HCT116 (cell line): ENCODE data around the gene TRAPPC12. TPM values are rescaled to one million over a fixed set of nuclear protein-coding genes. Genes with fewer than 3 reads are reported as not detected.
"Not testable (repeated sequence)": the region's sequence is repeated elsewhere in the genome, so short reads cannot be mapped to it uniquely, and the experiment has no call there.

Experiments
- ATAC-seq: fragments of 200-7000 bp; cut with Tn5 transposase; 2 replicates; pipeline ENCODE4 v1.9.1; 2020; ENCODE audit warnings: mild to moderate bottlenecking, moderate library complexity
- BruUV-seq: library from RNA; stranded (reverse); fragments of 400-500 nt; replicated peaks from 2 replicates; lab custom pipeline; 2021; lab: Mats Ljungman, UMichigan
- CTCF ChIA-PET: fragments of 300-600 bp; sonication (Branson Sonifier 250); formaldehyde crosslinking; loops from one replicate; lab custom pipeline; 2021; ENCODE audit warnings: antibody characterized with exemption; lab: Charles Lee
- POLR2A ChIA-PET: fragments of 300-600, 350-600 bp; sonication (Branson Sonifier 250); formaldehyde crosslinking; loops from one replicate; lab custom pipeline; 2021; ENCODE audit warnings: antibody characterized with exemption; lab: Charles Lee
- RAD21 ChIA-PET, 2 experiments: fragments of 300-600 bp; sonication (Branson Sonifier 250); formaldehyde crosslinking; loops; one replicate each; lab custom pipeline; 2023; ENCODE audit warnings: low total read pairs in 2 of 2; ENCODE audit not compliant: uncharacterized antibody in 2 of 2, unreplicated experiment in 2 of 2, low non-redundant PET in 1 of 2; lab: Charles Lee
- DNase-seq: peaks from one replicate; pipeline ENCODE4 v3.0.0-alpha.2; 2010; ENCODE audit warnings: low read depth, low spot score
- H2AFZ ChIP-seq: fragments of 200-600 bp; shearing (Covaris generic), sonication (generic); 2 replicates; pipeline ENCODE4 v1.6.1; 2017; ENCODE audit warnings: low read depth, mixed run types, mixed read lengths, antibody characterized with exemption, low read length; ENCODE audit not compliant: poor library complexity, severe bottlenecking
- H3K27ac ChIP-seq: 2 replicates; pipeline ENCODE4 v1.5.1; 2012; ENCODE audit warnings: low read depth, low read length
- H3K27me3 ChIP-seq: fragments of 200-600 bp; sonication (generic); 2 replicates; pipeline ENCODE4 v1.6.1; 2016; ENCODE audit warnings: mixed run types, low read length, mixed read lengths; ENCODE audit not compliant: insufficient read depth
- H3K36me3 ChIP-seq, 2 experiments: fragments of 200-500 bp in 1 of 2; fragments of 200-600 bp in 1 of 2; sonication (Bioruptor generic) in 1 of 2; sonication (generic) in 1 of 2; 2 replicates each; pipeline versions ENCODE4 v1.5.1 to v1.6.1; 2014 to 2016; ENCODE audit warnings: low read length in 2 of 2, inconsistent platforms in 1 of 2, mixed read lengths in 1 of 2, mixed run types in 1 of 2; ENCODE audit not compliant: insufficient read depth in 2 of 2, control insufficient read depth in 1 of 2
- H3K4me1 ChIP-seq, 2 experiments: fragments of 200-600 bp in 1 of 2; sonication (generic) in 1 of 2; 2 replicates each; pipeline versions ENCODE4 v1.5.1 to v1.6.1; 2012 to 2017; ENCODE audit warnings: low read length in 2 of 2, inconsistent platforms in 1 of 2, mild to moderate bottlenecking in 1 of 2, mixed read lengths in 1 of 2, mixed run types in 1 of 2, moderate library complexity in 1 of 2; ENCODE audit not compliant: insufficient read depth in 2 of 2, control insufficient read depth in 1 of 2
- H3K4me2 ChIP-seq: fragments of 200-600 bp; sonication (generic); 2 replicates; pipeline ENCODE4 v1.6.1; 2017; ENCODE audit warnings: mixed run types, low read length, mixed read lengths
- H3K4me3 ChIP-seq, 2 experiments: fragments of 200-600 bp in 1 of 2; sonication (generic) in 1 of 2; replicated peaks in 1 of 2; 2 replicates each; pipeline ENCODE4 v1.5.1; 2011 to 2016; ENCODE audit warnings: low read length in 2 of 2, control low read depth in 1 of 2, low read depth in 1 of 2, mild to moderate bottlenecking in 1 of 2, mixed read lengths in 1 of 2, mixed run types in 1 of 2
- H3K79me2 ChIP-seq: fragments of 200-600 bp; sonication (generic); 2 replicates; pipeline ENCODE4 v1.6.1; 2017; ENCODE audit warnings: mild to moderate bottlenecking, mixed run types, low read length, moderate library complexity, mixed read lengths; ENCODE audit not compliant: insufficient read depth
- H3K9ac ChIP-seq: fragments of 200-600 bp; sonication (generic); 2 replicates; pipeline ENCODE4 v1.6.1; 2016; ENCODE audit warnings: low read length, mixed read lengths
- H3K9me2 ChIP-seq: fragments of 200-600 bp; sonication (generic), shearing (Covaris generic); 2 replicates; pipeline ENCODE4 v1.6.1; 2017; ENCODE audit warnings: mixed run types, mild to moderate bottlenecking, moderate library complexity; ENCODE audit not compliant: insufficient read depth
- H3K9me3 ChIP-seq, 2 experiments: fragments of 200-500 bp in 1 of 2; fragments of 200-600 bp in 1 of 2; sonication (Bioruptor generic) in 1 of 2; sonication (generic) in 1 of 2; 2 replicates each; pipeline ENCODE4 v1.6.1; 2014 to 2017; ENCODE audit warnings: low read length in 2 of 2, mixed read lengths in 2 of 2, inconsistent platforms in 1 of 2, low read depth in 1 of 2, mild to moderate bottlenecking in 1 of 2, mixed run types in 1 of 2, moderate library complexity in 1 of 2; ENCODE audit not compliant: control insufficient read depth in 1 of 2, insufficient read depth in 1 of 2
- H4K20me1 ChIP-seq: fragments of 200-600 bp; sonication (generic), shearing (Covaris generic); 2 replicates; pipeline ENCODE4 v1.6.1; 2017; ENCODE audit warnings: mixed run types, mild to moderate bottlenecking, moderate library complexity; ENCODE audit not compliant: insufficient read depth
- ATF3 ChIP-seq: IDR thresholded peaks from 2 replicates; pipeline ENCODE4 v1.6.1; 2012
- CBX3 ChIP-seq: IDR thresholded peaks from 2 replicates; pipeline ENCODE4 v1.6.1; 2012; ENCODE audit warnings: low read depth
- CTCF ChIP-seq, 3 experiments: fragments of 200-600 bp in 1 of 3; sonication (generic) in 1 of 3; IDR thresholded peaks in 2 of 3; conservative IDR thresholded peaks in 1 of 3; 2 replicates each; pipeline ENCODE4 v1.5.1; 2012 to 2017; ENCODE audit warnings: low read depth in 2 of 3, low read length in 2 of 3, antibody characterized with exemption in 1 of 3, borderline replicate concordance in 1 of 3, control low read depth in 1 of 3, mild to moderate bottlenecking in 1 of 3, mixed read lengths in 1 of 3, mixed run types in 1 of 3, moderate library complexity in 1 of 3; ENCODE audit not compliant: insufficient read depth in 1 of 3
- EGR1 ChIP-seq: IDR thresholded peaks from 2 replicates; pipeline ENCODE4 v1.6.1; 2012; ENCODE audit warnings: low read depth
- ELF1 ChIP-seq: IDR thresholded peaks from 2 replicates; pipeline ENCODE4 v1.6.1; 2012; ENCODE audit warnings: low read depth, borderline replicate concordance
- RAD21 ChIP-seq: IDR thresholded peaks from 2 replicates; pipeline ENCODE4 v1.6.1; 2012; ENCODE audit warnings: low read depth, mild to moderate bottlenecking
- REST ChIP-seq: IDR thresholded peaks from 2 replicates; pipeline ENCODE4 v1.6.1; 2012; ENCODE audit warnings: low read depth
- SRF ChIP-seq: IDR thresholded peaks from 2 replicates; pipeline ENCODE4 v1.6.1; 2012; ENCODE audit warnings: low read depth
- YY1 ChIP-seq: IDR thresholded peaks from 2 replicates; pipeline ENCODE4 v1.6.1; 2011; ENCODE audit warnings: low read length, low read depth, moderate library complexity, mild to moderate bottlenecking; ENCODE audit not compliant: insufficient replicate concordance; ENCODE audit errors: extremely low read depth
- ZNF274 ChIP-seq: fragments of 200-500 bp; sonication (Bioruptor generic); IDR thresholded peaks from 2 replicates; pipeline ENCODE4 v1.6.1; 2014; ENCODE audit warnings: mild to moderate bottlenecking, low read depth, low read length, inconsistent platforms
- intact Hi-C: fragments of 100-400 bp; cut with micrococcal nuclease; formaldehyde crosslinking; loops from 2 replicates; pipeline ENCODE4 v1.10.0; 2022
- total RNA-seq: library from RNA; stranded (reverse); gene quantifications from one replicate; pipeline ENCODE4 v1.2.1, GENCODE V29; 2021; ENCODE audit not compliant: unreplicated experiment

Gene TRAPPC12
- total RNA-seq, 1 experiment from 2014 or later = 47.4 TPM

- H3K4me3 ChIP-seq, H4K20me1 ChIP-seq, H2AFZ ChIP-seq, H3K4me1 ChIP-seq, H3K36me3 ChIP-seq, ATAC-seq, H3K9ac ChIP-seq, H3K9me3 ChIP-seq, CTCF ChIA-PET, intact Hi-C loops, H3K4me2 ChIP-seq, BruUV-seq, POLR2A ChIA-PET, RAD21 ChIA-PET, DNase-seq, H3K27ac ChIP-seq, H3K79me2 ChIP-seq, H3K9me2 ChIP-seq, H3K27me3 ChIP-seq: not testable (repeated sequence)
These were observed 117.2 kb downstream of the TRAPPC12 start for GRCh38 chr2:3496708-3497080.

- H3K9me2 ChIP-seq = no peaks in the 10 kb centered on the region
- no peaks in the 10 kb centered on the region for H4K20me1 ChIP-seq
- DNase-seq (no peak), ATAC-seq (no peak)
- intact Hi-C loops = no loop called here
- no peak for TF ChIP-seq ATF3
- no peak for TF ChIP-seq ELF1
- TF ChIP-seq EGR1 = no peak
- no peak for TF ChIP-seq REST
- TF ChIP-seq YY1 = no peak
- no peak for TF ChIP-seq ZNF274
- no peak for TF ChIP-seq CBX3
- TF ChIP-seq SRF = no peak
- TF ChIP-seq RAD21 = no peak
- TF ChIP-seq CTCF (IDR thresholded peaks at IDR 0.05 in 2 of 3, conservative IDR thresholded peaks at IDR 0.05 in 1 of 3; ENCODE audit: borderline replicate concordance in 1 of 3, insufficient read depth in 1 of 3, low read depth in 2 of 3, low read length in 2 of 3) = no peak
- 0 out of 4 replicates have a peak, but pooled peaks cover 0 to 3% of the 10 kb centered on the region in 2 experiments for H3K36me3 ChIP-seq
- H3K4me1 ChIP-seq = no peaks in the 10 kb centered on the region
- POLR2A ChIA-PET = no interaction called here
- H3K4me2 ChIP-seq = no peak overlapping the region
- RAD21 ChIA-PET = no interaction called here
- CTCF ChIA-PET = no interaction called here
- no peaks in the 10 kb centered on the region for H3K27me3 ChIP-seq
- H2AFZ ChIP-seq = no peak overlapping the region
- H3K27ac ChIP-seq = no peak overlapping the region
- no peaks in the 10 kb centered on the region for H3K79me2 ChIP-seq
- H3K9me3 ChIP-seq = no peaks in the 10 kb centered on the region
- H3K9ac ChIP-seq = no peak overlapping the region
- no peak overlapping the region for H3K4me3 ChIP-seq
- BruUV-seq = no TSS peak
These were observed 119.4 kb downstream of the TRAPPC12 start for GRCh38 chr2:3498783-3499394.
